ENCODE results near the gene PIK3R3.

Gene PIK3R3
- long read RNA-seq, donor 1, full-length matches to known transcripts: 1 of 1 reads
- long read RNA-seq, donor 1, partial matches to known transcripts: 0 of 1 reads
- long read RNA-seq, donor 1, other reads (novel, unspliced or antisense): 0 of 1 reads
- long read RNA-seq, donor 2, full-length matches to known transcripts: 2 of 2 reads
- long read RNA-seq, donor 2, partial matches to known transcripts: 0 of 2 reads
- long read RNA-seq, donor 2, other reads (novel, unspliced or antisense): 0 of 2 reads
- long read RNA-seq, donor 3, partial matches to known transcripts: 0 of 1 reads
- long read RNA-seq, donor 3, other reads (novel, unspliced or antisense): 0 of 1 reads
- long read RNA-seq, donor 4, full-length matches to known transcripts: 2 of 2 reads
- long read RNA-seq, donor 4, partial matches to known transcripts: 0 of 2 reads
- long read RNA-seq, donor 4, other reads (novel, unspliced or antisense): 0 of 2 reads
- long read RNA-seq, donor 5, full-length matches to known transcripts: 1 of 1 reads
- long read RNA-seq, donor 5, partial matches to known transcripts: 0 of 1 reads
- long read RNA-seq, donor 5, other reads (novel, unspliced or antisense): 0 of 1 reads
- long read RNA-seq, donor 6, full-length matches to known transcripts: 4 of 4 reads
- long read RNA-seq, donor 6, partial matches to known transcripts: 0 of 4 reads
- long read RNA-seq, donor 6, other reads (novel, unspliced or antisense): 0 of 4 reads
- long read RNA-seq, donor 7, partial matches to known transcripts: 5 of 6 reads
- long read RNA-seq, donor 7, other reads (novel, unspliced or antisense): 0 of 6 reads
- long read RNA-seq, donor 8, partial matches to known transcripts: 0 of 1 reads
- long read RNA-seq, donor 8, other reads (novel, unspliced or antisense): 0 of 1 reads

DNA sequence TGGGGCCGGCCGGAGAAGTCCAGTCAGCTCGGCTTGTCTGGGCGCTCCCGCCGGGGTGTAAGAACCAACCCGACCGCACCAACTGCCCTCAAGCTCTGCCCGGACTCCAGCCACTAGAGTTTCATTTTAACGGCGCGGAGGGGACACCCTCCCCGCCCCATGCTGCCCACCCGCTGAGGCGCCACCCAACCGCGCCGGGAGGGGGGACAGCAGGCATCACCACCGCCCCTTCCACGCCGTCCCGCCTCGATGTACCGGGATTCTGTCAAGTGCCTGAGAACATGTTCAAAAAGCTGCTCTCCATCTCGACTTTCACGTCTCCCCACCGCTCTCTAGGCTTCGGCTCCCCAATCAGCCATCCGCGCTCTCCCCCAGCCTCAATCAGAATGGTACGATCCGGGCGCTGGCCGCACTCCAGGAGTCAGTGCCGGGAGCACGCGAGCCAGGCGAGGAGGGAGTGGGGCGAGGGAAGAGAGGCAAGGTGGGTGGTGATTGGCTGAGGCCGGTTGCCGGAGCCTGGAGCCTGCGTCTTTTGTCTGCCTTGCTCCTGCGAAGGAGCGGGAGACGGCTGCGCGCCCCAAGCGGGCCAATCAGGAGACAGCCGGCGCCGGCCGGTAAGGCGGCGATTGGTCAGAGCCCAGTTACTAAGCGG lies at the start of gene PIK3R3:
Gene PIK3R3, minus strand, starts transcription at position 101 of the 652 bp plus-strand sequence. CDS start 677 bp downstream, outside the sequence.
- peak; percentile 99 for DNase-seq

DNA sequence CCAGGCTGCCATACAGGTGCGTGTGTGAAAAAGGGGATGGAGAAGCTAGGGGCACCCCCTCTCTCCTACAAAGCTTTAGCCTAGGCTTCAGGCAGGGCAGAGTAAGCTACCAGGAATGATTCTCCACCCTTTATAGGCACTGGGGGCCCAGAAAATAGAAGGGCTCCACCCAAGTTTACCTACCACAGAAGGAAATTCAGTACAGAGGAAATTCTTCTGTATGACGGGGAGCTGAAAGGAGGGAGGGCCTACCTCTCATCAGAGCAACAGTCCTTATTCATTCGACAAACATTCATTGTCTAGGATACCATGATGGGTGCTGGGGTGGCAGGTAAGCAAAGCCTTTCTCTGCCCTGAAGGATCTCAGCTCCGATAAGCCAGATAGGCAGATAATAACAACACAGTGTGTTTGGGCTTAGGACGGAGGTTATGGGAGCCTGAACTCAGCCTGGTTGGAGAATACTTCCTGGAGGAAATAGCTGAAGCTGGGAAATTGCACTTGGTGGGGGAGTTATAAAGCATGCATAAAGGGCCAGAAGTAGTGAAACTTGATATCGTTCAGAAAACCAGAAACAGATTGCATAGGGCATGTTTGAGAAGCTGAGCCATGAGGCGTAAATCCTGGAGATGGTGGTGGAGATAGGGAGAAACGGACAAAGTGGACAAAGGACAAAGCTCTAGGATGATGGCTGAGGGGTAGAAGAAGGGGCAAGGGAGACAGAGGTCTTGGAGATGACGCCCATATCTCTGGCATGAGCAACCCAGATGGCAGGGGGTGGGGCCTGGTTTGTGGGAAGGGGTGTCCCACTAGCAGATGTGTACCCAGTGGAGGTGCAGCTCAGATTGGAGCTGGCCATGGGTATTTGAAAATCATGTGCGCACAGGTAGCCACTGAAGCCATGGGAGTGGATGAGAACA lies 49.2 kb upstream of the PIK3R3 start:
- no peak for DNase-seq

DNA sequence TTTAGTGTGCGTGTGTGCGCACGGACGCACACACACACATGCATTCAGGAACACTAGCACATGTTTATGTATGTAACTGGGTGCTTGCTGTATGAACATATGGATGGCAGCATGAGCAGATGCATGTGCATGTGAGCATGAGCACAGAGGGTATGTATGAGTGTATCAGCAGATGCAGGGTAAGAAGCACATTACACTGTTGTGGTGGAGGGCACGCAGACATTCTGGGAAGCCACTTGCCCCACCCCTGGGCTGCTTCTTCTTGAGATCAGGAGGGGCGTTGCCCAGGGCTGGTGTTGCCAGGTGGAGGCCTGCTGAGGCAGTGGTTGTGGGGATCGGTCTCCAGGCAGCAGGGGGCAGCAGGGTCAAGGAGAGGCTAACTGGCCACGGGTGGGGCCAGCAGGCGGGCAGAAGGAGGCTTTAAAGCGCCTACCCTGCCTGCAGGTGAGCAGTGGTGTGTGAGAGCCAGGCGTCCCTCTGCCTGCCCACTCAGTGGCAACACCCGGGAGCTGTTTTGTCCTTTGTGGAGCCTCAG lies 47.7 kb upstream of the PIK3R3 start:
- no peak for DNase-seq

DNA sequence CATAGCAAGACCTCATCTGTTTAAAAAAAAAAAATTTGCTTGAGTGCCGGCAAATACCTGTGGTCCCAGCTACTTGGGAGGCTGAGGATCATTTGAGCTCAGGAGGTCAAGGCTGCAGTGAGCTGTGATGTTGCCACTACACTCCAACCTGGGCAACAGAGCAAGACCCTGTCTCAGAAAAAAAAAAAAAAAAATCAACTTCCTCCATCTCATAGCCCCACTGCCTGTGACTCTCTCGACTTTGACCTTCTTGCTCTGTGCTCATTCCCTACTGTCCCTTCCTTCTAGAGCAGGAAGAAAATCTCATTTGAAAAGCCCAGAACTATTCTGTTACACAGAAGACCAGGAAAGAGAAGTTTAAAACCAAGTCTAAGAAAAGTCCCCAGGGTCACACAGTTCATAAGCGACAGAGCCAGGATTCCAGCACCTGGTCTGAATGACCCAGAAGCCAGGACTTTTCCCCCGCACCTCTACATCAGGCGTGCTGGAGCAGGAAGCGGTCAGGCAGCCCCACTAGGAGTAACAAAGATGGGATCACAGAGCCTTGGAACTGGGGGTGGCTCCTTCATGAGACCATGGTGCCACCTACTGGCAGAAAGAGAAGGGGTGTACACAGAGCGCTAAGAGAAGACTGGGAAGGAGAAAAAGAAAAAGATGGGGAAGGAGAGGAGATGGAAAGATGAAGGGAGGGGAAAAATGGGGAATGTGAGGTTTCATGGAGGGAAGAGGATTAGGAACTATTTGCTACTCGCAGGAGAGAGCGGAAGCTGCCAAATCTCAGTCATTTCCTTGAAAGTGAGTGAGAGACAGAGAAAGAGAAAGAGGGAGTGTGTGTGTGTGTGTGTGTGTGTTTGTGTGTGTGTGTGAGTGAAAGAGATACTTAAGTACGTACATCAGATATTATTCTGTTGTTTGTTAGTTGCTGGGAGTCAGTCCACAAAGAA lies 47.0 kb upstream of the PIK3R3 start:
- DNase-seq: peak; percentile 70

DNA sequence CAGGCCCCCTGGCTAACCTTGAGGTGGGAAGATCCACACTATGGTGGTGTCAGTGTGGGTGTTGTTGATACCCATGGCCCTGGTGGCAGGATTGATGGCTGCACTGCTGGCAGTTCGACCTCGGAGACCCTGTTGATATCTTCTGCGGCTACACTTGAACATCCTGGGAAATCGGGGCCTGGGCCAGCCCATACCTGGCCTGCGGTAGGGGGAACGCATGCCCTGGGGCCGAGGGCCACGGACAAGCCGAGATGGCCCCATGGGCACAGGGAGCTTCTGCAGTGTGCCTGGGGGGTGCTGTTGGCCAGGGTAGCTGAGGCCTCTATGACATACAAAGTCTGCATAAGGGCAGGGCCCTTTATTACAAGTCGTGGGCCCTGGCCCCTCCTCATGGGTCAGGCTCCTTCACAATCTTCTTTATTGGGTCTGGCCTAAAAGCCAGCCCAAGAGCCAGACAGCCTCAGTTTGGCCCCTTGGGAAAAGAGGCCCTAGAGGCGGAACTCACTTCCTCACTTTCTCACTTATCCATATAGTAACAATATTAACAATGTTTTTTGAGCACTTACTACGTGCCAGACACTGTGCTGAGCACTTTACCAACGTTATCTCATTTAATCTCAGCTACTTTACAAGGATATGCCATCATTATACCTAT lies 43.9 kb upstream of the PIK3R3 start, which contains the start of gene P3R3URF:
Gene P3R3URF, minus strand, starts transcription at position 278 of the 655 bp plus-strand sequence. Its CDS starts 17 bp downstream, at position 261.
- DNase-seq: no peak

DNA sequence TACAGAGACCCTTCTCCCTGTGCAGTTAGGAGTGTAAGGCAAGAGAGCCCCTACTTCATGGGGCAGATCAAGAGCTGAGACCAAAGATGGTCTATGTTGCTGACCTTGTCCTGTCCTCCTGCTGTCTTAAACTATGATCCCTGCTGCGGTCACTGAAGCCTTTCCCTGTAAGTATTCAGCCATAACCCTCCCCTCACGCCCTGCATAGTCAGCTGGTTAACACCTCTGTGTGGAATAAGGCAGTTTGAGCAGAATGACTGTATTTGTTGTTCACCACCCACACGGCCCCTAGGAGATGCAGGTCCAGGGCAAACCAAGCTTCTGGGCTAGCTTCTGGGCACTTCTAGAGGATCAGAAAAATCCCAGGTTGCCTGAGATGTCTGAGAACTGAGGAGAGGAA lies 42.8 kb upstream of the PIK3R3 start:
- no peak for DNase-seq

DNA sequence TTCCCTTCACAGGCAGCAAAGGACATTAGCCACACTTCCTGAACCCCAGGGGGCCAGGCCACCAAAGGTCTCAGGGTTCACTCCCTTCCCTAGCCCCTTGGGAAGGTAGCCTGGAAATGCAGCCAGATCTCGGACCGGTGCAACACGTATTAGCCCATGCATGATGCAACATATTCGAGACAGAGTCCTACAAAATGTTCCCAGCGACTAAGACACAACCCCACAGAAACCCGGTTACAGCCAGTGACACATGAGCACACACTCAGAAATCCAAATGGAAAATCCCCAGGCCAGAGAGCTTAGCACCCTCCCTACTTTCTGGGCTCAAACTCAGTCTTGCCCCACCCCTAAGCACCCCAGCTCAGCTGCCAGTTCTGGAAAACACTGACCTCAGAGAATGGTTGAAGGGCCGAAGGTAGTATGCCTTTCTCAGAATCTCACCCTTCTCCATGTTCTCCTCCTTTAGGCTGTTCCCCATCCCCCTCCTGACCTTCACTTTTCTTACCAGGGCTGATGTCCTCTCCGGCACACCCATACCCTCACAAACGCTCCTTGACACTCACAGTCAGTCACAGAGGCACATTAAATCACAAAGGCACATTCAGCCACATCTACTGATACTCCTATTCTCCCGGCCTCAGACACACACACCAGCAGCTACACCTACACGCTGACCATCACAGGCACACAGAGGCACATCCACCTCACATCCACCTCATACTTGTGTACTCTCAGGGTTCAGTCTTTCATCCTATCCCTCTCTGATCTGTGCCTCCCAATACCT lies 42.2 kb upstream of the PIK3R3 start, which contains the start of gene TSPAN1:
Gene TSPAN1, plus strand, starts transcription at position 640 of the 784 bp plus-strand sequence. CDS start 6,021 bp downstream, outside the sequence.
- no peak for DNase-seq

DNA sequence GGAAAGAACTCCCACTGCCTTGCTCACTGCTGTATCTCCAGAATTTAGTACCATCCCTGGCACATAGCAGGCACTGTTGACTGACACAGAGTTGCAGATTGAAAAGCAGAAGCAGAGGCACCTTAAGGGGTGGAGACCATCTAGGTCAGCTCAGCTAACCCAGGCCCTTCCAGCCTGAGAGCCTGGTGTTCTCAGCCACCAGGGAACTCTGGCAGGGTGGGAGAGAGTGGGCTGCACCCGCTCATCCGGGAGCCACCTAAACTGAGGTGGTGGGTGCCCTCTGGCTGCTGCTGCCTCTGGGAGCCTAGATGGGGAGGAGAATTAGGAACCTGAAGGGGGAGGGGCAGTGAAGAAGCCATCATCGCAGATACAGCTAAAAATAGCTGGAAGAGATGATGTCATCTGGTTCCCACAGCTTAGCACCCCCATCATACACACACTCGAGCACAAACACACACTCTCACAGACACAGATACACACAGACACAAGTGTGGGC lies 41.0 kb upstream of the PIK3R3 start:
- no peak for DNase-seq

DNA sequence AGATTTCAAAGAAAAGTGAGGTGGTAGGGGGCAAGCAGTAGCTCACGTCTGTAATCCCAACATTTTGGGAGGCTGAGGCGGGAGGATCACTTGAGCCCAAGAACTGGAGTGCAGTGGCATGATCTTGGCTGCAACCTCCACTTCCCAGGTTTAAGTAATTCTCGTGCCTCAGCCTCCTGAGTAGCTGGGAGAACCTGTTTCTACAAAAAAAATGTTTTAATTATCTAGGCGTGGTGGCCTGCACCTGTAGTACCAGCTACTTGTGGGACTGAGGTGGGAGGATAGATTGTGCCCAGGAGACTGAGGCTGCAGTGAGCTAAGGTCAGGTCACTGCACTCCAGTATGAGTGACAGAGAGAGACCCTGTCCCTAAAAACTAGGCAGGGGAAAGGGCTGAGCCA lies 39.9 kb upstream of the PIK3R3 start:
- no peak for DNase-seq

DNA sequence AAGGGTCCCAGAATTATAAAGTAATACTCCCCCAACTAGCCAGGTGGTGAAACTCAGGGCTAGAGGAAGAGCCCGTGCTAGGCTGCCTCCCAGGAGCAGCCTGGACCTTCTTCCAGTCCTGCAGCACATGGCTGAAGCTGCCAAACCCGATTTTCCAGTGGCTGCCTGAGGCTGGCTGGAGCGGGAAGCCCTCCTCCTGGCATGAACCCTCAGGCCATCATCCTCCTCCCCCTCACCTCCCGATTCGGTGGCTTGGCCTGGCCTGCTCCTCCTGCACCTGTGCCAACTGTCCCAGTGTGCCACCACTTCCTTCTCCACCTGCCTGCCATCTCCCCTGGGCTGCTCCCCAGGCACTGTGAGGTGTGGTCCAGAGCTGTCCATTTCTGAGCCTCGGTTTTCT lies 39.4 kb upstream of the PIK3R3 start:
- no peak for DNase-seq

DNA sequence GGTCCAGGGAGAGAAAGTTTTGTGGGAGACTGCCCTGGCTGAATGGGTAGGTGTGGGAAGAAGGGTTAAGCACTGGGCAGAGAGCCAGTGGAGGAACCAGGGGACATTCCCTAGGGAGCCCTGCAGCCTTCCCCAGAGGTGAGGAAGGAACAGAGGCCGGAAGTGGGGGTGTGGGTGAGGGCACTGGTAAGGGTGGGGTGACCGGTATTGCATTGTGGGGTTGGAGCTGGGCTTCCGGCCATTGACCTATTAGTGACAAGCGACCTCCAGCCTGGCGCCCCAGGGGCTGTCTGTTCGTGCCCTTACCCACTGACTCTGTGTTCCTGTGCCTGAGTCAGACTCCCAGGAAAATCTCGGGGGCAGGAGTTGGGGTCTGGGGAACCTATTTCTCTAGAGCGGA lies 38.9 kb upstream of the PIK3R3 start:
- peak; percentile 26 for DNase-seq

DNA sequence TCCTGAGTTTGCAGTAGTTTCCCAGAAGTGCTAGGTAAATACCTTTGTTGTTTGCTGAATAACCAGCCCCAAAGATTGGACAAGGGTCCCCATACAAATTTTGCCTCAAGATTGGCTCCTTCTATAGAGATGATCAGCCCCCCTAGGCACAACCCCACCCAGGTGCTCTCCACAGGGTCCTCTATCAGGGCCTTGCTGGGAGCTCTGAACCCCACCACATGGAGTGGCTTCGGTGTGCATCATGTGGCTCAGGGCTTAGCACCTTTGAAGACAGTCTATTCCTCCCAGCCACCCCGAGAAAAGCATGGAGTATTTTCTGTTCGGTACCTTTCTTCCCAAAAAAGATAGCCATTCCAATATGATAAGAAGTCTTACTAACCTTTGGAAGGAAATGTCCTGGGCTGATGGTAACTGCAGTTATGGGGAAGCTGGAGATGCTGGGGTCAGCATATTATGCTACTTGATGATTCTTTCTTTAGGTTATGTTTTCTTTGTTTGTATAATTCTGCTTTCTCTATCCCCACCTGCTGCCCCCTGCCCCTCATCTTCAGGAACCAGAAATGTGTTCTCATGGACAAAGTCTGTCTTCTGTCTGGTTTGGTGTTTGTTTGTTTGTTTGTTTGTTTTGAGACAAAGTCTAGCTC lies 37.5 kb upstream of the PIK3R3 start:
- no peak for DNase-seq

DNA sequence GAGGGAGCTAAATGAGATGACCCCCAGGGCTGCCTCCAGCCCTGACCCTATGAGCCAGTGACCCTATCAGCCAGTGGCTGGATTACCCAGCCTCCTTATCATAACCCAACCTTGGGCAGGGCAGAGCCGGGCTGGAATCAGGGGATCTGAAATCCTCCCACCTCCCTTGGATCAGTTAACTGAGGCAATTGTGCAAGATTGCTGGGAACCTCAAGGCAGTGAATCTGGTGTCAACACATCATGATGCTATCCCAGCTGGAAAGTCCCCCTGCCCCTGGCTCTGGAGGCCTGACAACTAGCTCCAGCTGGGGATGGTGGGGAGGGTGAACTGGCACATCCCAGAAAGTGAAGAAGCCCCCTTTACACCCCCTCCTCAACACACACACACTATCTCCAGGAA lies 36.0 kb upstream of the PIK3R3 start:
- DNase-seq: no peak

DNA sequence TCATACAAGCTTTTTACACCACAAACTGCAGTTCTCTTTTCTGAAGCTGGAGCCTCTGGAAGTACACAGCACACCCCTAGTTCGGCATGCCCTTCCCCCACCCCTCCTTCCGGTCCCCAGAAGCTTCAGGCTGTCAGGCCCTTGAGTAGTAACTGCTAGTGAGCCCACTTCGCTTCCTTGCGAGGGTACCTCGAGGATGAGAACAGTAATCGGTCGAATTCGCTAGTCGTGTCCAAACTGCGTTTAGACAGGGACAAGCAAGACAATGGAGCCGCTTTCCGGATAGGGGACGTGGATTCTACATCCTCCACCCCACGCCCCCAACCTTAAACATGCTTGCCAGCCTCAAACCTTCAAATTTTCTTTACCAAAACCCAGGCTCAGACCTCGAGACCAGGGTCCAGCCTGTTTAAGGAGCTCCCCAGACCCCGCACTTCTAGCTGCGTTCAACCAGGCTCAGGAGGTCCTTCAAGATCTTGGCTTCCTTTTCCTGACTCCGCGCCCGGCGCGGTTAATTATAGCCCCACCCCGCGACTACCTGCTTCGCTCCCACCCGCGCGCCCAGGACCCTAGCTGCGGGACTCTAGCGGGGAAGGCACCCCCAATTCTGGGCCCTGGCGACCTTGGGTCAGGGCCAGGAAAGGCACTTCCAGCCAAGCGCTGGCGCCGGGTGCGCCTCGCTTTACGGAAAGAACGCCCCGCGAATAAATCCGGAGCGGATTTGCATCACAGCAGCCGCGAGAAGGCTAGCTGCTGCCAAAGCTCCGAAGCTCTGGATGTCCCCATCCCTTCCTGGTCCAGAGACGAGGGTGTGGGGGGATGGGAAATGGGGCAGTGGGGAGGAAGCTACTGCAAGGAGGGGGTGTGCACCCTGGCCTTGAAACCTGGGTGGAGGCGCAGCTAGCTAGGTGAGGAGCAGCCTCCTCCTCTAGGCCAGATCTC lies 34.4 kb upstream of the PIK3R3 start:
- peak; percentile 67 for DNase-seq

DNA sequence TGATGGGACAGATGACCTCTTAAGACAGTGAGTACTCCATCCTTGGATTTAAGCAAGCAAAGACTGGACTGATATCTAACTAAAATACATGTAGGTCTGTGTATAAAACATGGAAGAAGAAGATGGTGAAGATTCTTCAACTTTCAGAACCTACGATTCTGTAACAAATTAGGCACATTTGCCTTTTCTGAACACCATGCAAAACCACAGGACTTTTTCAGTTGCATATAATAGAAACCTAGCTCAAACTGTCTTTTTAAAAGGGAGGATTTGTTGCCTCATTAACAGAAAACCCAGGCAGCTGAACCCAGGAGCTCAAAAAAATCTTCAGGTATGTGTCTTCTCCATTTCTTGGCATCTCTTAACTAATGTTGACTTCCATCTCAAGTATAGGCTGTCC lies 27.8 kb upstream of the PIK3R3 start:
- DNase-seq: no peak

DNA sequence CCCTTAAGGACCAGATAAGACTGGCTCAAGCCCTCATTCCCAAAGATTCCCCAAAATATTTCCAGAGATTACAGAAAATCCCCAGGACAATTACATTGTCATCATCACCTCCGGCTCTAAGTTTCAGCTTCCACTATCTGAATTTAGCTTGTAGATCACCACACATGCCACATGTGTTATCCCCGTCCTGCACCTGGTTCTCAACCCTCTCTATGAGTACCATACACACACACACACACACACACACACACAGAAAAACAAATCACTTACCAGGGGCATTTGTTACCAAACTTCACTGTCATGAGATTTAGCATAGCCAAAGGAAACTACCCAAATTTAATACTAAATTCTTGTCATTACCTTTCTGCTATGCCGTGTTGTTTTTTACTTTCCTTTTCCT lies 27.1 kb upstream of the PIK3R3 start:
- DNase-seq: no peak
